ENCODE measurements around the gene CALN1. TPM values are rescaled to one million over a fixed set of nuclear protein-coding genes. Genes with fewer than 3 reads are reported as not detected.

CALN1 gene
- total RNA-seq, 1 experiment from 2014 or later = not detected

DNA sequence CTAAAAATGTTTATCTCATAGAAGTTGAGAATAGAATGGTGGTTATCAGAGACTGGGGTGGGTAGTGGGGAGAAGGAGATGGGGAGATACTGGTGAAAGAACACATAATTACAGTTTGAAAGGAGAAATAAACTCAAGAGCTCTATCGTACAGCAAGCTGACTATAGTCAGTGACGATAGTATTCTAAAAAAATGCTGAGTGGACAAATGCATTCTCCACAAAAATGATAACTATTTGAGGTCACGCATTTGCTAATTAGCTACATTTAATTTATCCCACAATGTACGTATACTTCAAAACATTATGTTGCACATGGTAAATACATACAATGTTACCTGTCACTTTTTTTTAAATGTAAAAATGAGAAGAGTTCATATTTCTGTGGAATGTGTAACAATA, 507.7 kb downstream of the CALN1 start:
- no peaks in the 10 kb centered on the region for H4K20me1 ChIP-seq (ENCODE audit: insufficient read depth, low read depth, low read length)
- no peak overlapping the region for H3K4me3 ChIP-seq (ENCODE audit: low read length)
- H3K9me2 ChIP-seq (replicated peaks; ENCODE audit: insufficient read depth, low read length) = no peaks in the 10 kb centered on the region
- no peak overlapping the region for H2AFZ ChIP-seq (ENCODE audit: low read length)
- H3K27ac ChIP-seq (ENCODE audit: low read length) = no peak overlapping the region
- no peaks in the 10 kb centered on the region for H3K27me3 ChIP-seq (ENCODE audit: low read length)
- no peaks in the 10 kb centered on the region for H3K79me2 ChIP-seq (ENCODE audit: low read length)
- no peaks in the 10 kb centered on the region for H3K4me1 ChIP-seq (ENCODE audit: low read length)
- H3K36me3 ChIP-seq (ENCODE audit: insufficient read depth, low read length) = no peaks in the 10 kb centered on the region
- DNase-seq = no peak
- no peak overlapping the region for H3K4me2 ChIP-seq (ENCODE audit: low read depth, low read length, poor library complexity, severe bottlenecking)
- no peaks in the 10 kb centered on the region; the same call in 1 of the 2 replicates for H3K9me3 ChIP-seq (ENCODE audit: low read length)
- no peak overlapping the region for H3K9ac ChIP-seq (ENCODE audit: low read length)

DNA sequence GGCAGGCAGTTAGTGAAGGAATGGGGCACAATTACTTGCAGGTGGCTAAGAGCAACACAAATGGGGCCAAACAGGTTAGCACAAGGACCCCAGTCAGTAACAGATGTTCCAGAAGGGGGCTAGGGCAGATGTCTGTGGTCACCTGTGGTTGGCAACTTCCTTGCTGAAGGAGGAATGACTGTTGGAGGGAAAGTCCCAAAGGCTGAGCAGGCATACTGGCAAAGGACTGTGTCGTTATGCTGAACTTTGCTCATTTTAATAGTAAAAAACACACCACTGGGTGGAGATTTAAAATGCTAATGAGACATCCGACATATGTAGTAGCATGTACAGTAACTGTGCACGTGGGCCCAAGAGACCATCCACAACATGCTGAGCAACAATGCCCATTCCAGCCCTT, 511.6 kb downstream of the CALN1 start:
- DNase-seq = no peak
- no peaks in the 10 kb centered on the region for H3K27me3 ChIP-seq (ENCODE audit: low read length)
- no peaks in the 10 kb centered on the region for H3K36me3 ChIP-seq (ENCODE audit: insufficient read depth, low read length)
- no peak overlapping the region for H3K4me3 ChIP-seq (ENCODE audit: low read length)
- H2AFZ ChIP-seq (ENCODE audit: low read length) = no peak overlapping the region
- H3K79me2 ChIP-seq (ENCODE audit: low read length) = no peaks in the 10 kb centered on the region
- no peaks in the 10 kb centered on the region for H3K4me1 ChIP-seq (ENCODE audit: low read length)
- H3K9ac ChIP-seq (ENCODE audit: low read length) = no peak overlapping the region
- H3K9me2 ChIP-seq (replicated peaks; ENCODE audit: insufficient read depth, low read length) = no peaks in the 10 kb centered on the region
- H3K27ac ChIP-seq (ENCODE audit: low read length) = no peak overlapping the region
- no peaks in the 10 kb centered on the region; the same call in 1 of the 2 replicates for H3K9me3 ChIP-seq (ENCODE audit: low read length)
- no peaks in the 10 kb centered on the region for H4K20me1 ChIP-seq (ENCODE audit: insufficient read depth, low read depth, low read length)
- H3K4me2 ChIP-seq (ENCODE audit: low read depth, low read length, poor library complexity, severe bottlenecking) = no peak overlapping the region

DNA sequence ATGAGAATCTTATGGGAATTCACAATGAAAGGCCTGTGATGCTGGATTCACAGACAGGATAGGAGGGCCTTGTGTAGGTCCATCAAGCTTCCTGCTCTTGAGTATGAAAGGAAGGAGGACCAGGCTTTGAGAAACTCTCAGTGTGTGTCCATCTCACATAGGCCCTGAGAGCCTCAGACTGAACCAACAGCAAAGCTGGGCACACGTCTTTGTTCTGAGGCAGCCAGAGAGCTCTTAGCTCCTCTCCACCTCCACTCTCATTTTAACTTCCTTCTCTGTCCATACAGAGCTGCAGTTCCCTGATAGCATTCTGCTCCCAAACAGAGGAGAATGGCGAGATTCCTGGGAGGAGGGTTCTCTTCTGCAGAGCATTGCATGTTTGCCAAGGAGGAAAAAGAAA, 515.6 kb downstream of the CALN1 start:
- Histone ChIP-seq H3K4me1 (ENCODE audit: low read length) (no peaks in the 10 kb centered on the region), H3K36me3 (ENCODE audit: insufficient read depth, low read length) (no peaks in the 10 kb centered on the region), H3K79me2 (ENCODE audit: low read length) (no peaks in the 10 kb centered on the region), H3K4me2 (ENCODE audit: low read depth, low read length, poor library complexity, severe bottlenecking) (no peak overlapping the region), H3K27me3 (ENCODE audit: low read length) (no peaks in the 10 kb centered on the region), H3K4me3 (ENCODE audit: low read length) (no peak overlapping the region), H3K9me2 (replicated peaks; ENCODE audit: insufficient read depth, low read length) (no peaks in the 10 kb centered on the region), H3K9me3 (ENCODE audit: low read length) (no peaks in the 10 kb centered on the region), H4K20me1 (ENCODE audit: insufficient read depth, low read depth, low read length) (no peaks in the 10 kb centered on the region), H3K27ac (ENCODE audit: low read length) (no peak overlapping the region), H3K9ac (ENCODE audit: low read length) (no peak overlapping the region), H2AFZ (ENCODE audit: low read length) (no peak overlapping the region)
- no peak for DNase-seq

DNA sequence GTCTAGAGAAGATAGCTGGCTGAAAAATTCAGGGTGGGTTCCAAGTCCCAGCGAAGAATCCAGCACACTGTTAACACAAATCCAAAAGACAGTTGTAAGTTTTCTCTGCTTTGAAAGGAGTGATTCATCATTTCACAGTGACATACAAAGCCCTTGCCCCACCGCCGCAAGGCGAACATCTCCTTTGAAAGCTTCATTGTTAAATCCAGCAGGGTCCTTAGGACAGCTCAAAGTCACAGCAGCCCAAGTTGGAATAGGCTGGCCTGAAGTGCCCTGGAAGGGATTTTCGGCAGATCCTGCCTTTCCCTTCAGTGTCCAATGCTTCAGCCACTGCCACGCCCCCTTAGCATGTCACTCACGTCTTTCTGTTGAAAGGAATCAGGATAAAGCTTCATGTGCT, 526.1 kb downstream of the CALN1 start:
- H3K9ac ChIP-seq (ENCODE audit: low read length) = no peak overlapping the region
- no peaks in the 10 kb centered on the region for H4K20me1 ChIP-seq (ENCODE audit: insufficient read depth, low read depth, low read length)
- H3K27me3 ChIP-seq (ENCODE audit: low read length) = no peaks in the 10 kb centered on the region
- no peak overlapping the region for H3K4me3 ChIP-seq (ENCODE audit: low read length)
- H3K9me3 ChIP-seq (ENCODE audit: low read length) = no peaks in the 10 kb centered on the region; the same call in 1 of the 2 replicates
- H3K27ac ChIP-seq (ENCODE audit: low read length) = no peak overlapping the region
- no peaks in the 10 kb centered on the region for H3K79me2 ChIP-seq (ENCODE audit: low read length)
- H3K4me2 ChIP-seq (ENCODE audit: low read depth, low read length, poor library complexity, severe bottlenecking) = no peak overlapping the region
- no peaks in the 10 kb centered on the region for H3K4me1 ChIP-seq (ENCODE audit: low read length)
- DNase-seq = no peak
- no peaks in the 10 kb centered on the region for H3K36me3 ChIP-seq (ENCODE audit: insufficient read depth, low read length)
- H3K9me2 ChIP-seq (replicated peaks; ENCODE audit: insufficient read depth, low read length) = no peaks in the 10 kb centered on the region
- H2AFZ ChIP-seq (ENCODE audit: low read length) = no peak overlapping the region

DNA sequence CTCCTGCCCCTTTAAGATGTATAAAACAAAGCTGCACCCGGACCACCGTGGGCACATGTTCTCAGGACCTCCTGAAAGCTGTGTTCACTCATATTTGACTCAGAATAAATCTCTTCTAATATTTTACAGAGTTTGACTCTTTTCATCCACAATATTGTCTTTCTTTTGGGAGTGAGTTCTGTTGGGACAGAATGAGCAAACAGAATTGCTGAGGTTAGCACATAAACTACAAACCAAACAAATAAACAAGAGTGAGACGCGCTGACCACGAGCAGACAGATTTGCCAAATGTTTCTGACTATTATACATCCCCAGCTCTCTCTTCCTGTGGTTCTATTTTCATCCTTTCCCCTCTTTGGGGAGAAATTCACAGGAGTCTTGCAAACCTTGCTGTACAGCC, 526.7 kb downstream of the CALN1 start:
- no peaks in the 10 kb centered on the region for H3K27me3 ChIP-seq (ENCODE audit: low read length)
- no peak for DNase-seq
- H3K9ac ChIP-seq (ENCODE audit: low read length) = no peak overlapping the region
- H3K36me3 ChIP-seq (ENCODE audit: insufficient read depth, low read length) = no peaks in the 10 kb centered on the region
- H4K20me1 ChIP-seq (ENCODE audit: insufficient read depth, low read depth, low read length) = no peaks in the 10 kb centered on the region
- H3K4me3 ChIP-seq (ENCODE audit: low read length) = no peak overlapping the region
- H3K4me2 ChIP-seq (ENCODE audit: low read depth, low read length, poor library complexity, severe bottlenecking) = no peak overlapping the region
- H3K79me2 ChIP-seq (ENCODE audit: low read length) = no peaks in the 10 kb centered on the region
- H3K9me3 ChIP-seq (ENCODE audit: low read length) = no peaks in the 10 kb centered on the region; the same call in 1 of the 2 replicates
- no peak overlapping the region for H3K27ac ChIP-seq (ENCODE audit: low read length)
- H2AFZ ChIP-seq (ENCODE audit: low read length) = no peak overlapping the region
- H3K9me2 ChIP-seq (replicated peaks; ENCODE audit: insufficient read depth, low read length) = no peaks in the 10 kb centered on the region
- no peaks in the 10 kb centered on the region for H3K4me1 ChIP-seq (ENCODE audit: low read length)

DNA sequence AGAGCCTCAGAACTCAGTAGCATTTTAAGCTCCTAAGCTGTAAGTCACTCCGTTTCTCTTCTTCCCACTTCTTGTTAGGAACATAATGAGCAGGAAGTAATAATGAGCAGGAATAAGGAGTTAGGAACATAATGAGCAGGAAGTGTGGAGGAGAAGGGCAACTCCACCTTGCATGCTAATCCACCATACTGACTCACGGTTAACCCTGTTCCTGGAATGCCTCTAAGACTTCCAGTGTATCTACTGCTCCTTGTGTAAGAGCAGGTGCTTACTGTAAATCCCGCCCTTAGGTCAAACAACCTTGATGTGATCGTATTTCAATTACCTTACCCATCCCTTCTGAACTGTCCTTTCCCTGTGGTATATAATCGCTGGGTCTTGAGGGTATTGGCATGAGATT, 528.7 kb downstream of the CALN1 start:
- Histone ChIP-seq H3K9me3 (ENCODE audit: low read length) (no peaks in the 10 kb centered on the region; the same call in 1 of the 2 replicates), H3K4me2 (ENCODE audit: low read depth, low read length, poor library complexity, severe bottlenecking) (no peak overlapping the region), H3K27me3 (ENCODE audit: low read length) (no peaks in the 10 kb centered on the region), H3K36me3 (ENCODE audit: insufficient read depth, low read length) (no peaks in the 10 kb centered on the region), H3K4me3 (ENCODE audit: low read length) (no peak overlapping the region), H3K4me1 (ENCODE audit: low read length) (no peaks in the 10 kb centered on the region), H2AFZ (ENCODE audit: low read length) (no peak overlapping the region), H3K27ac (ENCODE audit: low read length) (no peak overlapping the region), H3K79me2 (ENCODE audit: low read length) (no peaks in the 10 kb centered on the region), H3K9ac (ENCODE audit: low read length) (no peak overlapping the region), H3K9me2 (replicated peaks; ENCODE audit: insufficient read depth, low read length) (no peaks in the 10 kb centered on the region), H4K20me1 (ENCODE audit: insufficient read depth, low read depth, low read length) (no peaks in the 10 kb centered on the region)
- DNase-seq = no peak

DNA sequence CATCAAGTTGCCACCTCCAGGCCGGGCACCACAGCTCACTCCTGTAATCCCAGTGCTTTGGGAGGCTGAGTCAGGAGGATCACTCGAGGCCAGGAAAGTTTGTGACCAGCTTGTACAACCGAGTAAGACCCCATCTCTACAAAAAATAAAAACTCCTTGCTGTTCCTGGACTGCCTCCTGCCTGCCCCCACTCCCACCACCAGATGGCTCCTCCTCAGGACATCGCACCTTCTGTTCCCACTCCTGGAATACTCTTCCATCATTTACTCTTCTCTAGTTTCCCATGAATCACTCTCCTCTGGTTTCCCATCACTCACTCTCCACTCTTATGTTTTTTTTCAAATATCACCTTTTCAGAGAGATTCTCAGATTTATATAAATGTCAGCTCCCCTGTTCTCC, 540.7 kb downstream of the CALN1 start:
- Histone ChIP-seq H3K9me2 (replicated peaks; ENCODE audit: insufficient read depth, low read length) (no peaks in the 10 kb centered on the region), H3K4me3 (ENCODE audit: low read length) (no peak overlapping the region), H3K4me2 (ENCODE audit: low read depth, low read length, poor library complexity, severe bottlenecking) (no peak overlapping the region), H3K27ac (ENCODE audit: low read length) (no peak overlapping the region), H3K9ac (ENCODE audit: low read length) (no peak overlapping the region), H3K27me3 (ENCODE audit: low read length) (0 out of 2 replicates have a peak, but pooled peaks cover 3% of the 10 kb centered on the region), H3K4me1 (ENCODE audit: low read length) (no peaks in the 10 kb centered on the region), H3K36me3 (ENCODE audit: insufficient read depth, low read length) (no peaks in the 10 kb centered on the region), H3K9me3 (ENCODE audit: low read length) (no peaks in the 10 kb centered on the region), H4K20me1 (ENCODE audit: insufficient read depth, low read depth, low read length) (no peaks in the 10 kb centered on the region), H3K79me2 (ENCODE audit: low read length) (no peaks in the 10 kb centered on the region), H2AFZ (ENCODE audit: low read length) (no peak overlapping the region)
- DNase-seq = no peak

DNA sequence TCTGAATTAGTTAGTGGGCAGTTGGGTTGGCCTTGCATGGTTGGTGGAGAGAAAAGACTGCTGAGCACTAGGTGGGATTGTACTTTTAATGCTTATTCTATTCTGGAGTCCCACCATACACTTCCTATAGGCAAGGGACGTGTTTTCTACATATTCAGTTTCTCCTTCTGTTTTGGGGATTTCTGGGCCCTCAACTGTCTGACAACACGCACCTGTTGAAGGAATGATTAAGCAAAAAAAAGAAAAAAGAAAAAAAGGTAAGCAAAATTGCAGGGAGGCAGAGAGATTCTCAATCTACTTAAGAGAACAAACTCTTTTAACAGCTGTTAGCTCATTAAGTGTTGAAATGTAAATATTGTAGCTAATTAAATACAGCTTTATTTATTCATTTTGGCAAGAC, 541.3 kb downstream of the CALN1 start:
- Histone ChIP-seq H3K36me3 (ENCODE audit: insufficient read depth, low read length) (no peaks in the 10 kb centered on the region), H3K27me3 (ENCODE audit: low read length) (0 out of 2 replicates have a peak, but pooled peaks cover 3% of the 10 kb centered on the region), H3K4me2 (ENCODE audit: low read depth, low read length, poor library complexity, severe bottlenecking) (no peak overlapping the region), H3K27ac (ENCODE audit: low read length) (no peak overlapping the region), H3K9me3 (ENCODE audit: low read length) (no peaks in the 10 kb centered on the region), H3K79me2 (ENCODE audit: low read length) (no peaks in the 10 kb centered on the region), H3K9me2 (replicated peaks; ENCODE audit: insufficient read depth, low read length) (no peaks in the 10 kb centered on the region), H2AFZ (ENCODE audit: low read length) (no peak overlapping the region), H4K20me1 (ENCODE audit: insufficient read depth, low read depth, low read length) (no peaks in the 10 kb centered on the region), H3K4me1 (ENCODE audit: low read length) (no peaks in the 10 kb centered on the region), H3K4me3 (ENCODE audit: low read length) (no peak overlapping the region), H3K9ac (ENCODE audit: low read length) (no peak overlapping the region)
- DNase-seq = no peak

DNA sequence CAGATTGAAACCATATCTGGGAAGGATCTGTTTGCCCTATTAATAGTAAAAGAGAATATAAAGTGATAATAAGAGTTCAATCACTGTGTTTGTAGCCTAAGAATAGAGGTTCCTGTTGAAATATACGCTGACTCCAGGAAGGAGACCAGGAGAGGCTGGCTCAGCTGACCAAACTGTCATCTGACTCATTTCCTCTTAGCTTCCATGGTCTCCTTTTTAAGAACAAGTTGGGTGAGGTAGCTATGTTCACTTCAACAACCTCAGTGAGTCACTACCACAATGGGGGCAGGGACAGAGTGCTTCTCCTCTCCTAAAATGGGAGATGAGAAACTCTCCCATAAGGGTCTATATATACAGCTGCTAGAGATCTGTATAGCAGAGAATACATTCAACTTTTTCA, 543.3 kb downstream of the CALN1 start:
- Histone ChIP-seq H3K36me3 (ENCODE audit: insufficient read depth, low read length) (no peaks in the 10 kb centered on the region), H3K9me3 (ENCODE audit: low read length) (no peaks in the 10 kb centered on the region), H3K4me3 (ENCODE audit: low read length) (no peak overlapping the region), H3K27ac (ENCODE audit: low read length) (no peak overlapping the region), H2AFZ (ENCODE audit: low read length) (no peak overlapping the region), H3K4me2 (ENCODE audit: low read depth, low read length, poor library complexity, severe bottlenecking) (no peak overlapping the region), H3K9me2 (replicated peaks; ENCODE audit: insufficient read depth, low read length) (no peaks in the 10 kb centered on the region), H4K20me1 (ENCODE audit: insufficient read depth, low read depth, low read length) (no peaks in the 10 kb centered on the region), H3K9ac (ENCODE audit: low read length) (no peak overlapping the region), H3K4me1 (ENCODE audit: low read length) (no peaks in the 10 kb centered on the region), H3K27me3 (ENCODE audit: low read length) (0 out of 2 replicates have a peak, but pooled peaks cover 3% of the 10 kb centered on the region), H3K79me2 (ENCODE audit: low read length) (no peaks in the 10 kb centered on the region)
- no peak for DNase-seq
